HepG2 (cell line): ENCODE data around the gene LEUTX. TPM values are rescaled to one million over a fixed set of nuclear protein-coding genes. Genes with fewer than 3 reads are reported as not detected.
A peak's percentile ranks its signal among the peaks of the same experiment; 100 is the strongest.

Source experiments
- ATAC-seq: fragments of 200-7000 bp; cut with Tn5 transposase; 3 replicates; pipeline ENCODE4 v1.9.1; 2020; ENCODE audit warnings: mild to moderate bottlenecking, moderate library complexity
- BruUV-seq: library from RNA; stranded (reverse); fragments of 400-500 nt; replicated peaks from 2 replicates; lab custom pipeline; 2021; lab: Mats Ljungman, UMichigan
- CTCF ChIA-PET: fragments of 300-600 bp; formaldehyde crosslinking; extraction: SDS; loops from one replicate; lab custom pipeline; 2021; ENCODE audit warnings: low total read pairs, inconsistent platforms, low intra/inter-chr PET ratio; lab: Yijun Ruan, JAX
- POLR2A ChIA-PET: fragments of 350-600 bp; sonication (Branson Sonifier 250); formaldehyde crosslinking; loops from one replicate; lab custom pipeline; 2020; ENCODE audit warnings: antibody characterized with exemption, inconsistent platforms; lab: Yijun Ruan, JAX
- DNase-seq: peaks from one replicate; pipeline ENCODE4 v3.0.0-alpha.2; 2015; ENCODE audit warnings: low spot score
- FAIRE-seq: peaks from 3 replicates; lab custom pipeline; 2011; peaks lifted over from hg19 to GRCh38; lab: Jason Lieb, UNC
- H2AFZ ChIP-seq: one replicate; pipeline ENCODE4 v1.6.1; 2011; ENCODE audit warnings: low read length, inconsistent platforms
- H3K27ac ChIP-seq: fragments of 300-600 bp; 3 replicates; pipeline ENCODE4 v1.8.0; 2011; ENCODE audit warnings: mixed run types, mild to moderate bottlenecking, mixed read lengths, low read length, inconsistent platforms; ENCODE audit not compliant: insufficient read depth; ENCODE audit errors: extremely low read length
- H3K27me3 ChIP-seq, 2 experiments: fragments of 200-600 bp in 1 of 2; 2 replicates in 1 of 2; 3 replicates in 1 of 2; pipeline versions ENCODE4 v1.6.0 to v1.8.0; 2011; ENCODE audit warnings: low read length in 2 of 2, mild to moderate bottlenecking in 2 of 2, moderate library complexity in 2 of 2, inconsistent platforms in 1 of 2; ENCODE audit not compliant: insufficient read depth in 2 of 2, control insufficient read depth in 1 of 2
- H3K36me3 ChIP-seq, 2 experiments: fragments of 200-600 bp in 1 of 2; replicated peaks in 1 of 2; 2 replicates in 1 of 2; 3 replicates in 1 of 2; pipeline versions ENCODE4 v1.5.1 to v1.8.0; 2011; ENCODE audit warnings: low read length in 2 of 2, inconsistent platforms in 1 of 2; ENCODE audit not compliant: insufficient read depth in 2 of 2, control insufficient read depth in 1 of 2
- H3K4me1 ChIP-seq: 2 replicates; pipeline ENCODE4 v1.5.1; 2012; ENCODE audit warnings: low read length, inconsistent platforms; ENCODE audit not compliant: insufficient read depth
- H3K4me2 ChIP-seq: 2 replicates; pipeline ENCODE4 v1.6.0; 2011; ENCODE audit warnings: low read depth, low read length, inconsistent platforms
- H3K4me3 ChIP-seq, 3 experiments: fragments of 200-600 bp in 1 of 3; sonication (generic), shearing (Covaris generic) in 1 of 3; replicated peaks in 1 of 3; 2 replicates each; pipeline ENCODE4 v1.5.1; 2011 to 2016; ENCODE audit warnings: low read length in 3 of 3, inconsistent platforms in 2 of 3, low read depth in 2 of 3, mild to moderate bottlenecking in 2 of 3, control low read depth in 1 of 3, mixed read lengths in 1 of 3; ENCODE audit not compliant: insufficient read depth in 1 of 3
- H3K79me2 ChIP-seq: one replicate; pipeline ENCODE4 v1.6.1; 2011; ENCODE audit warnings: low read length, inconsistent platforms; ENCODE audit not compliant: insufficient read depth
- H3K9ac ChIP-seq: 2 replicates; pipeline ENCODE4 v1.6.0; 2011; ENCODE audit warnings: mild to moderate bottlenecking, low read depth, low read length, inconsistent platforms; ENCODE audit not compliant: insufficient read depth
- H3K9me3 ChIP-seq: 2 replicates; pipeline ENCODE4 v1.5.1; 2012; ENCODE audit warnings: mild to moderate bottlenecking, low read length
- H4K20me1 ChIP-seq: 2 replicates; pipeline ENCODE4 v1.6.0; 2011; ENCODE audit warnings: inconsistent platforms, mild to moderate bottlenecking, low read length, moderate library complexity; ENCODE audit not compliant: insufficient read depth
- HDAC1 ChIP-seq: sonication (generic); formaldehyde crosslinking; IDR thresholded peaks from 2 replicates; pipeline ENCODE4 v1.5.1; 2020; ENCODE audit warnings: mild to moderate bottlenecking, missing genetic modification reagents
- HDAC2 ChIP-seq: sonication (generic); formaldehyde crosslinking; IDR thresholded peaks from 2 replicates; pipeline ENCODE4 v1.4.0; 2020; ENCODE audit warnings: missing genetic modification reagents
- KMT2B ChIP-seq: IDR thresholded peaks from 2 replicates; pipeline ENCODE4 v1.6.1; 2016; ENCODE audit warnings: missing genetic modification reagents, missing compliant biosample characterization
- ZBTB40 ChIP-seq, 2 experiments: fragments of 450-650 bp in 1 of 2; sonication (generic) in 1 of 2; formaldehyde crosslinking in 1 of 2; IDR thresholded peaks; 2 replicates each; pipeline versions ENCODE4 v1.6.1 to v1.8.0; 2016 to 2022; ENCODE audit warnings: antibody characterized with exemption in 1 of 2, mild to moderate bottlenecking in 1 of 2, missing genetic modification reagents in 1 of 2
- ZFP36L1 ChIP-seq: sonication (generic); formaldehyde crosslinking; IDR thresholded peaks from 2 replicates; pipeline ENCODE4 v1.8.0; 2022; ENCODE audit warnings: mild to moderate bottlenecking, missing genetic modification reagents, moderate library complexity
- ZNF331 ChIP-seq: sonication (generic); formaldehyde crosslinking; IDR thresholded peaks from 2 replicates; pipeline ENCODE4 v1.4.0; 2020; ENCODE audit warnings: missing genetic modification reagents
- ZNF576 ChIP-seq: sonication (generic); formaldehyde crosslinking; IDR thresholded peaks from 2 replicates; pipeline ENCODE4 v1.4.0; 2020; ENCODE audit warnings: mild to moderate bottlenecking, missing genetic modification reagents
- ZNF615 ChIP-seq: sonication (generic); formaldehyde crosslinking; IDR thresholded peaks from 2 replicates; pipeline ENCODE4 v1.5.0; 2020; ENCODE audit warnings: mild to moderate bottlenecking, missing genetic modification reagents, borderline replicate concordance
- ZNF773 ChIP-seq: sonication (generic); formaldehyde crosslinking; IDR thresholded peaks from 2 replicates; pipeline ENCODE4 v1.4.0; 2020; ENCODE audit warnings: missing genetic modification reagents, borderline replicate concordance
- WGBS: methylation state at CpG from one replicate; pipeline ENCODE4 v1.1.6; 2017; ENCODE audit warnings: low lambda C conversion rate; 5-methylcytosine and 5-hydroxymethylcytosine counted together
- in situ Hi-C: cut with HindIII; loops from 2 replicates; pipeline ENCODE4 v1.10.0; 2017; ENCODE audit warnings: low pct_unique_long_range_greater_than_20kb; ENCODE audit not compliant: extremely low pct_ligation_motif_present
- intact Hi-C: fragments of 100-400 bp; cut with micrococcal nuclease; formaldehyde crosslinking; loops from one replicate; pipeline ENCODE4 v1.10.0; 2022; ENCODE audit not compliant: unreplicated experiment
- polyA plus RNA-seq, 8 experiments: library from polyadenylated mRNA; depleted of rRNA in 3 of 8; stranded (reverse) in 7 of 8; unstranded in 1 of 8; fragments of >200 nt; fragmentation: Illumina TruSeq in 4 of 8; extraction: Trizol in 4 of 8; gene quantifications; 2 replicates each; pipeline versions ENCODE4 v1.2.1 to v1.2.3, GENCODE V29; 2011 to 2016; ENCODE audit warnings: low read depth in 4 of 8, missing spikeins in 1 of 8, mixed read lengths in 1 of 8; ENCODE audit not compliant: insufficient read depth in 1 of 8
- total RNA-seq, 5 experiments: library from RNA; depleted of rRNA; stranded (reverse); fragments of >200 nt; fragmentation: Illumina TruSeq; extraction: Trizol; gene quantifications; 2 replicates each; pipeline ENCODE4 v1.2.3, GENCODE V29; 2016; ENCODE audit warnings: low read depth in 1 of 5

LEUTX gene
- total and polyA plus RNA-seq, 2 of the 13 experiments (the other 11 are each of a cell fraction or from before 2014, with no cell fraction given) = not detected

GRCh38 chr19:39809368-39809767 lies 30.7 kb downstream of the LEUTX start:
- in situ Hi-C loops (no loop called here), intact Hi-C loops (no loop called here)
- Histone ChIP-seq H3K27me3 (no peaks in the 10 kb centered on the region; a peak in 1 of 5 replicates), H3K4me1 (no peaks in the 10 kb centered on the region), H3K4me2 (no peak overlapping the region), H2AFZ (no peak overlapping the region), H3K9ac (no peak overlapping the region), H3K79me2 (no peaks in the 10 kb centered on the region), H3K27ac (no peak overlapping the region), H3K4me3 (no peak overlapping the region), H3K9me3 (no peaks in the 10 kb centered on the region), H4K20me1 (no peaks in the 10 kb centered on the region), H3K36me3 (no peaks in the 10 kb centered on the region)
- ChIA-PET POLR2A (no interaction called here), CTCF (no interaction called here)
- no peak for TF ChIP-seq ZNF615 (CRISPR knock-in tag)
- peak; percentile 98 for TF ChIP-seq ZNF331 (CRISPR knock-in tag)
- FAIRE-seq (no peak), DNase-seq (no peak), ATAC-seq (no peak)
- BruUV-seq = no TSS peak
- WGBS = 19% methylated on average over 3 of the region's 4 CpGs

- Histone ChIP-seq H3K36me3 (no peaks in the 10 kb centered on the region), H3K27ac (no peak overlapping the region), H3K9ac (no peak overlapping the region), H3K79me2 (no peaks in the 10 kb centered on the region), H3K27me3 (no peaks in the 10 kb centered on the region; a peak in 1 of 5 replicates), H2AFZ (no peak overlapping the region), H3K9me3 (no peaks in the 10 kb centered on the region), H3K4me3 (no peak overlapping the region)
- ATAC-seq (no peak), DNase-seq (no peak)
- POLR2A ChIA-PET = no interaction called here
- in situ Hi-C loops = no loop called here
- no TSS peak for BruUV-seq
- 85% methylated on average over 4 of the region's 4 CpGs for WGBS
- no peak for TF ChIP-seq HDAC2
- no peak for TF ChIP-seq ZNF773 (CRISPR knock-in tag)
- no peak for TF ChIP-seq HDAC1 (CRISPR knock-in tag)
- no peak for TF ChIP-seq KMT2B (CRISPR knock-in tag)
- TF ChIP-seq ZBTB40 (IDR thresholded peaks at IDR 0.05) = no peak
- no peak for TF ChIP-seq ZBTB40 (CRISPR knock-in tag; IDR thresholded peaks at IDR 0.05)
- TF ChIP-seq ZNF576 (CRISPR knock-in tag) = no peak
- TF ChIP-seq ZFP36L1 (CRISPR knock-in tag) = no peak
- TF ChIP-seq, all 625 proteins: peak for 0
- intact Hi-C loops = no loop called here
- FAIRE-seq = no peak
- Histone ChIP-seq H3K4me1 (no peaks in the 10 kb centered on the region), H4K20me1 (no peaks in the 10 kb centered on the region), H3K4me2 (no peak overlapping the region)
- CTCF ChIA-PET = no interaction called here
Observed at GRCh38 chr19:39810424-39810823, 31.8 kb downstream of the LEUTX start.
